Uterus (tissue), 2 donors: ENCODE measurements around the gene TBXAS1.

Experiments
- CTCF ChIP-seq, 4 experiments: fragments of 200-600 bp in 2 of 4; fragments of 450-650 bp in 2 of 4; sonication (generic) in 2 of 4; IDR thresholded peaks; one replicate each; pipeline ENCODE4 v1.5.1; 2016 to 2019; ENCODE audit warnings: antibody characterized with exemption in 4 of 4, mild to moderate bottlenecking in 2 of 4, moderate library complexity in 1 of 4
- POLR2A ChIP-seq, 2 donors: fragments of 450-650 bp; IDR thresholded peaks; one replicate each; pipeline ENCODE4 v1.6.1; 2016; ENCODE audit warnings: antibody characterized with exemption in 2 of 2, mild to moderate bottlenecking in 1 of 2, moderate library complexity in 1 of 2

- TF ChIP-seq POLR2A (IDR thresholded peaks at IDR 0.05) (no peak), CTCF (IDR thresholded peaks at IDR 0.05) (no peak)
Measured at GRCh38 chr7:140033036-140033435, 204.0 kb downstream of the TBXAS1 start.
